ENCODE data around the gene NEDD9. TPM values are rescaled to one million over a fixed set of nuclear protein-coding genes. Genes with fewer than 3 reads are reported as not detected.

Gene NEDD9
- total and polyA plus RNA-seq, 3 experiments from 2014 or later = 39.9 to 41.0 (median 40.2) TPM

DNA sequence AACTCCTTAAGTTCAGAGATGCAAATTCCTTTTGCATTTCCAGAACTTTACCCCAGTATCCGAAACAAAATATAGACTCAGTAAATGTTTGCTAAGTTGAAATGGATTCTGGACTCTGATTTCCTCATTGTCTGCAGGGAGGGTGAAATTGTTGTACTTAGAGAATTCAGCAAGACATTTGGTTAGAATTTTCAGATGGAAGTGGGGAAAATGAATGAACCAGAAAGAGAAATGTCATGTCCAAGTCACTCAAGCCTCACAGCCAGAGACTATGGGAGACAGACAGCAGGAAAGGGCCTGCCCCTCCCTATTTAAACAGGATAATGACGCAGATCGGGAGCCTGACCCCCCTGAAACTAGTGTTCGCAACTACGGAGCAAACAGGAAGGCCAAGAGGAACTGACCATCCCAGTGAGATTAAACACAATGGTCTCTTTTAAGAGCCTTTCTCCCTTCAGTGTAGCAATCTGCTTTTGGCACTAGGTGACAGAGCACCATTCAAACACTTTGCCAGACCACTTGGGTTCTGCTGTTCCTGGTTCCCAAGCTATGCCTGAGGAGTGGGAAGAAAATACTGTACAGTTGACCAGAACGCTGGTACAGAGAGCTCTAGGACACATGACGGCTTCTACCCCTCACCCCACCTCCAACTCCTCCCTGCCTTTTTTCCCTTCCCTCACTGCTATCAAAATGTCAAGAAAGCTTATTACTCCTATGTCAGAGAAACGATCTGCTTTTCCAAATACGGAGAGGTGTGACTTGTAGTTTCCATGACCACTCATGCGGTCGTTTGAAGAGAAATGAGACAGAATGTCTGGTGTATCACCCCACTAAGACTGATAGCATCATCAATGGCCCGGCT lies 13.7 kb downstream of the NEDD9 start:
- Mint-ChIP-seq H3K4me3 (peak overlapping the region in 1 of 7 donors; percentile 9), H3K4me1 (peaks cover 63 to 79% (median 68%) of the 10 kb centered on the region in 3 donors), H3K9me3 (no peaks in the 10 kb centered on the region), H3K36me3 (peaks cover 16 to 56% (median 21%) of the 10 kb centered on the region in 3 donors), H3K27me3 (no peaks in the 10 kb centered on the region), H3K27ac (peak overlapping the region in 5 of 8 donors; percentile 16 to 49 (median 30))
- Histone ChIP-seq H3K27me3 (ENCODE audit: insufficient read depth, low read length, poor library complexity, severe bottlenecking) (no peaks in the 10 kb centered on the region), H3K9me3 (ENCODE audit: low read length) (no peaks in the 10 kb centered on the region), H3K4me3 (ENCODE audit: low read length) (no peak overlapping the region), H3K36me3 (ENCODE audit: insufficient read depth, low read length) (no peaks in the 10 kb centered on the region), H3K27ac (ENCODE audit: low read depth, low read length) (no peak overlapping the region), H3K4me1 (ENCODE audit: insufficient read depth, low read length) (peaks cover 17% of the 10 kb centered on the region)
- POLR2A ChIA-PET = no interaction called here
- CTCF ChIA-PET = no interaction called here
- no peak for DNase-seq

GRCh38 chr6:11218102-11218442 lies 14.4 kb downstream of the NEDD9 start:
- Histone ChIP-seq H3K27me3 (ENCODE audit: insufficient read depth, low read length, poor library complexity, severe bottlenecking) (no peaks in the 10 kb centered on the region), H3K4me1 (ENCODE audit: insufficient read depth, low read length) (peaks cover 10% of the 10 kb centered on the region), H3K27ac (ENCODE audit: low read depth, low read length) (no peak overlapping the region), H3K36me3 (ENCODE audit: insufficient read depth, low read length) (peaks cover 4% of the 10 kb centered on the region), H3K4me3 (ENCODE audit: low read length) (no peak overlapping the region), H3K9me3 (ENCODE audit: low read length) (no peaks in the 10 kb centered on the region)
- H3K27me3 Mint-ChIP-seq = no peaks in the 10 kb centered on the region
- peak overlapping the region in 2 of 8 donors; percentile 16 to 73 for H3K27ac Mint-ChIP-seq
- no peaks in the 10 kb centered on the region for H3K9me3 Mint-ChIP-seq
- no peak overlapping the region for H3K4me3 Mint-ChIP-seq
- ChIA-PET CTCF (interaction anchor here (1.1 kb wide), 1 partner anchor 278 kb away, joined by 4 read pairs; no protein-coding TSS in a partner anchor), POLR2A (no interaction called here)
- DNase-seq = no peak
- peaks cover 60 to 76% (median 67%) of the 10 kb centered on the region in 3 donors for H3K4me1 Mint-ChIP-seq
- peaks cover 20 to 63% (median 21%) of the 10 kb centered on the region in 3 donors for H3K36me3 Mint-ChIP-seq

GRCh38 chr6:11217360-11218101 lies 14.9 kb downstream of the NEDD9 start:
- H3K4me3 ChIP-seq (ENCODE audit: low read length) = no peak overlapping the region
- H3K4me1 ChIP-seq (ENCODE audit: insufficient read depth, low read length) = peaks cover 6% of the 10 kb centered on the region
- H3K27ac ChIP-seq (ENCODE audit: low read depth, low read length) = no peak overlapping the region
- H3K36me3 Mint-ChIP-seq = peaks cover 25 to 69% (median 25%) of the 10 kb centered on the region in 3 donors
- H3K27me3 Mint-ChIP-seq = no peaks in the 10 kb centered on the region
- no peak overlapping the region for H3K4me3 Mint-ChIP-seq
- H3K9me3 ChIP-seq (ENCODE audit: low read length) = no peaks in the 10 kb centered on the region
- no peaks in the 10 kb centered on the region for H3K27me3 ChIP-seq (ENCODE audit: insufficient read depth, low read length, poor library complexity, severe bottlenecking)
- peaks cover 58 to 76% (median 66%) of the 10 kb centered on the region in 3 donors for H3K4me1 Mint-ChIP-seq
- DNase-seq = no peak
- H3K36me3 ChIP-seq (ENCODE audit: insufficient read depth, low read length) = peaks cover 4% of the 10 kb centered on the region
- ChIA-PET CTCF (interaction anchor here (1.0 to 1.1 kb wide), 2 partner anchors 13 to 279 kb away, joined by 3 to 4 read pairs; no protein-coding TSS in a partner anchor), POLR2A (no interaction called here)
- no peaks in the 10 kb centered on the region for H3K9me3 Mint-ChIP-seq
- H3K27ac Mint-ChIP-seq = peak overlapping the region in 4 of 8 donors; percentile 14 to 73 (median 34)

DNA sequence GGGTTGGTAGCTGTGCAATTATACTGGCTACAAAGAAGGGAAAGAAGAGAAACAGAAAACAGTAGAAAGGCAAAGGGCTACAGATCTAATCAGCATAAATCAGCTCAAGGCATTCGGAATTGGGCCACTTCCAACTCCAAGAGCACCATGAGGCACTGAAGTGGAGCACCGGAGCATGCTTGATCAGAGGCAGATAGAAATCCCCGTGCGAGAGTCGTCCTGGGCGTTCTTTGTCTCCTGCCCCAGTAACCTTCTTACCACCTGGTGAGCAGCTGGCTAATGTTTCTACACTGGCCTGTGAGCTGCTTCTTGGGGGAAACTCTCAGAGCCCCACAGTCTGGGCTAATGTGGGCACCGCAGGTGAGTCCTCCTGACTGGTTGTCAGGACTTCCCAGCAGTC lies 16.7 kb downstream of the NEDD9 start:
- ChIA-PET POLR2A (interaction anchor here (1.2 kb wide), 1 partner anchor 164 kb away, joined by 3 read pairs; no protein-coding TSS in a partner anchor), CTCF (interaction anchor here (1.0 to 1.3 kb wide), 2 partner anchors 17 to 42 kb away, joined by 3 read pairs; no protein-coding TSS in a partner anchor)

GRCh38 chr6:11214901-11215300 lies 17.6 kb downstream of the NEDD9 start:
- Histone ChIP-seq H3K27me3 (ENCODE audit: insufficient read depth, low read length, poor library complexity, severe bottlenecking) (no peaks in the 10 kb centered on the region), H3K9me3 (ENCODE audit: low read length) (no peaks in the 10 kb centered on the region), H3K4me1 (ENCODE audit: insufficient read depth, low read length) (peaks cover 15% of the 10 kb centered on the region), H3K27ac (ENCODE audit: low read depth, low read length) (no peak overlapping the region), H3K4me3 (ENCODE audit: low read length) (no peak overlapping the region), H3K36me3 (ENCODE audit: insufficient read depth, low read length) (peaks cover 9% of the 10 kb centered on the region)
- Mint-ChIP-seq H3K4me1 (peaks cover 64 to 78% (median 73%) of the 10 kb centered on the region in 3 donors), H3K4me3 (no peak overlapping the region), H3K27me3 (no peaks in the 10 kb centered on the region), H3K27ac (peak overlapping the region in 2 of 8 donors; percentile 12 to 62), H3K9me3 (no peaks in the 10 kb centered on the region), H3K36me3 (peaks cover 19 to 83% (median 28%) of the 10 kb centered on the region in 3 donors)
- POLR2A ChIA-PET = no interaction called here
- no peak for DNase-seq
- CTCF ChIA-PET = no interaction called here

More for the DNA sequence above, 16.7 kb downstream of the NEDD9 start:
- DNase-seq = no peak
- Mint-ChIP-seq H3K4me3 (no peak overlapping the region), H3K9me3 (no peaks in the 10 kb centered on the region), H3K27ac (peak overlapping the region in 2 of 8 donors; percentile 36 to 83), H3K4me1 (peaks cover 64 to 80% (median 72%) of the 10 kb centered on the region in 3 donors), H3K27me3 (no peaks in the 10 kb centered on the region), H3K36me3 (peaks cover 26 to 84% (median 31%) of the 10 kb centered on the region in 3 donors)
- Histone ChIP-seq H3K9me3 (ENCODE audit: low read length) (no peaks in the 10 kb centered on the region), H3K36me3 (ENCODE audit: insufficient read depth, low read length) (peaks cover 4% of the 10 kb centered on the region), H3K4me3 (ENCODE audit: low read length) (no peak overlapping the region), H3K4me1 (ENCODE audit: insufficient read depth, low read length) (peaks cover 14% of the 10 kb centered on the region), H3K27me3 (ENCODE audit: insufficient read depth, low read length, poor library complexity, severe bottlenecking) (no peaks in the 10 kb centered on the region), H3K27ac (ENCODE audit: low read depth, low read length) (no peak overlapping the region)

DNA sequence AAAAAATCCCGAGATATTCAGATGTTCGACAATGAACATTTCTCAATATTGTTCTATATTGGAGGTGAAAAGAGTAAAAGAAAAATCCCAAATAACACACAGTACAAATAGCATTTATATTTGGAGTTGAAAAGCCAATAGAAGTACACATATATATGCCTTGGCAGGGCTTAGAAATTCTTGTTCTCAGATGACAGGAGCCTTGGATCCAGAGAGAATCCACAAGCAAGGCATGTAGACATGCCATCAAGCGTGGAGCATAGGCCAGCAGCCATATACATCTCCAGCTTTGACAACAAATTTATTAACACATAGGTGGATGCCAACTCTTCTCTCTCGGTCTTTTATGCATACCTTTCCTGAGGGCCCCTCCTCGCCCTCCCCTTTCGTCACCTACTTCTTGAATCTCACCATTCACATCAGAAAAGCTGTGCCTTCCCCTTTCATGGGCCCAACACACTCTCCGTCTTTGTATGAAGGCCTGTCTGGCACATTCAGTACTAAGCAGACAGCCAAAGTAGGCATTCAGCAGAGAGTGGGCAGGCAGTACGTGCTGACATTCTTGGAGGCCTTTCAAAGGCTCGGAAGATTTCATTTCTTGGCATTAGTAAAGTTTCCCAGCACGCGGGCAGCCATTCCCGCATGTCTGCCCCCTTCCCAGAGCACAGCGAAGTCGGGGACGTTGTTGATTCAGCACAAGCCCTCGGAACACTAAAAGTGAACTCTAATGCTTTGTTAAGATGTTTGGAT lies 18.2 kb downstream of the NEDD9 start:
- Mint-ChIP-seq H3K27me3 (no peaks in the 10 kb centered on the region), H3K4me1 (peaks cover 66 to 78% (median 73%) of the 10 kb centered on the region in 3 donors), H3K36me3 (peaks cover 13 to 83% (median 26%) of the 10 kb centered on the region in 3 donors), H3K4me3 (no peak overlapping the region), H3K27ac (peak overlapping the region in 1 of 8 donors; percentile 62), H3K9me3 (no peaks in the 10 kb centered on the region)
- POLR2A ChIA-PET = no interaction called here
- DNase-seq = no peak
- Histone ChIP-seq H3K36me3 (ENCODE audit: insufficient read depth, low read length) (peaks cover 9% of the 10 kb centered on the region), H3K4me3 (ENCODE audit: low read length) (no peak overlapping the region), H3K9me3 (ENCODE audit: low read length) (no peaks in the 10 kb centered on the region), H3K27me3 (ENCODE audit: insufficient read depth, low read length, poor library complexity, severe bottlenecking) (no peaks in the 10 kb centered on the region), H3K4me1 (ENCODE audit: insufficient read depth, low read length) (peaks cover 15% of the 10 kb centered on the region), H3K27ac (ENCODE audit: low read depth, low read length) (no peak overlapping the region)
- CTCF ChIA-PET = no interaction called here

GRCh38 chr6:11213422-11214021 lies 18.9 kb downstream of the NEDD9 start:
- peaks cover 64 to 76% (median 72%) of the 10 kb centered on the region in 3 donors for H3K4me1 Mint-ChIP-seq
- no peaks in the 10 kb centered on the region for H3K27me3 Mint-ChIP-seq
- H3K9me3 Mint-ChIP-seq = no peaks in the 10 kb centered on the region
- H3K27ac Mint-ChIP-seq = no peak overlapping the region
- Histone ChIP-seq H3K4me1 (ENCODE audit: insufficient read depth, low read length) (peaks cover 15% of the 10 kb centered on the region), H3K27me3 (ENCODE audit: insufficient read depth, low read length, poor library complexity, severe bottlenecking) (no peaks in the 10 kb centered on the region), H3K9me3 (ENCODE audit: low read length) (no peaks in the 10 kb centered on the region), H3K27ac (ENCODE audit: low read depth, low read length) (no peak overlapping the region), H3K36me3 (ENCODE audit: insufficient read depth, low read length) (peaks cover 9% of the 10 kb centered on the region), H3K4me3 (ENCODE audit: low read length) (no peak overlapping the region)
- ChIA-PET CTCF (no interaction called here), POLR2A (no interaction called here)
- no peak overlapping the region for H3K4me3 Mint-ChIP-seq
- peaks cover 12 to 80% (median 26%) of the 10 kb centered on the region in 3 donors for H3K36me3 Mint-ChIP-seq
- DNase-seq = no peak

Data from CD8-positive, alpha-beta memory T cell (primary cell).